Testis (tissue), 2 donors: Measurements from ENCODE around the gene DNAJC4.

ENCODE experiments used
- POLR2A ChIP-seq: fragments of 450-650 bp; IDR thresholded peaks from one replicate; pipeline ENCODE4 v1.6.1; 2017; ENCODE audit warnings: antibody characterized with exemption, mild to moderate bottlenecking, moderate library complexity
- TF ChIP-seq, protein P1 (sequence below), 3 experiments: fragments of 450-650 bp in 2 of 3; fragments of 200-600 bp in 1 of 3; sonication (generic) in 1 of 3; IDR thresholded peaks; one replicate each; pipeline ENCODE4 v1.5.1; 2016 to 2019; ENCODE audit warnings: antibody characterized with exemption in 3 of 3, mild to moderate bottlenecking in 2 of 3, moderate library complexity in 1 of 3

DNA sequence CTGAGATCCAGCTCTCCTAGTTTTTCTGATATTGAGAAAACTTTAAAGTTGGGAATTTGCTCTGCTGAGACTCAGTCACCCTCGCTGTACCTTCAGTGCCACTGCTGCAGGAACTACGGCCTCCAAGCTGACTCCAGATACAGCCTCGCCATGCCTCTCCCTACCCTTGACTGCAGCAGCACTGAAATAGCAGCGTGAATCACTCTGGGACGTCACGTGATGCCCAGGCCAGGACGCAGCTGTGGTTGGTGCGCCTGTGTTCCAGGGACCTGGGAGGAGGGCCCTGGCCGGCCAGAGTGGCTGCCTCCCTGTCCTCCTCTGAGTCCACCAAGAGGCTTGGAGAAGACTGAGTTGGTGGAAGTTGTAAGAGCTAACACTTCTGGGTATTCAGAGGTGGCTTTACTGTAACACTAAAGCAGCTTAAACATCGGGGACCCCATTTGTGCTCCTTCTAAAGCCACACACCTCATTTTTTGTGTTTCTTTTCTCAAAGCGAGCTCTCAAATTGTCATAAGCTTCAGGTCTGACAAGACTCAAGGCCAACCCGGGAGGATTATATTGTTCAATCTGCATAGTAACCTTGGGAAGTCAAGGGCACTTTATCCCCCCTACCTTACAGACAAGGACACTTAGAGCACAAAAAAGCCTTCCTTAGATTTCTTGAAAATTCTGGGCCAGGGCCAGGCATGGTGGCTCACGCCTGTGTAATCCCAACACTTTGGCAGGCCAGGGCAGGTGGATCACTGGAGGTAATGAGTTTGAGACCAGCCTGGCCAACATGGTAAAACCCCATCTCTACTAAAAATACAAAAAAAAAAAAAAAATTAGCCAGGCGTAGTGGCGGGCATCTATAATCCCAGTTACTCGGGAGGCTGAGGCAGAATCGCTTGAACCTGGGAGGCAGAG is 48.6 kb upstream of the DNAJC4 start:
- TF ChIP-seq, protein P1, sequence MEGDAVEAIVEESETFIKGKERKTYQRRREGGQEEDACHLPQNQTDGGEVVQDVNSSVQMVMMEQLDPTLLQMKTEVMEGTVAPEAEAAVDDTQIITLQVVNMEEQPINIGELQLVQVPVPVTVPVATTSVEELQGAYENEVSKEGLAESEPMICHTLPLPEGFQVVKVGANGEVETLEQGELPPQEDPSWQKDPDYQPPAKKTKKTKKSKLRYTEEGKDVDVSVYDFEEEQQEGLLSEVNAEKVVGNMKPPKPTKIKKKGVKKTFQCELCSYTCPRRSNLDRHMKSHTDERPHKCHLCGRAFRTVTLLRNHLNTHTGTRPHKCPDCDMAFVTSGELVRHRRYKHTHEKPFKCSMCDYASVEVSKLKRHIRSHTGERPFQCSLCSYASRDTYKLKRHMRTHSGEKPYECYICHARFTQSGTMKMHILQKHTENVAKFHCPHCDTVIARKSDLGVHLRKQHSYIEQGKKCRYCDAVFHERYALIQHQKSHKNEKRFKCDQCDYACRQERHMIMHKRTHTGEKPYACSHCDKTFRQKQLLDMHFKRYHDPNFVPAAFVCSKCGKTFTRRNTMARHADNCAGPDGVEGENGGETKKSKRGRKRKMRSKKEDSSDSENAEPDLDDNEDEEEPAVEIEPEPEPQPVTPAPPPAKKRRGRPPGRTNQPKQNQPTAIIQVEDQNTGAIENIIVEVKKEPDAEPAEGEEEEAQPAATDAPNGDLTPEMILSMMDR (IDR thresholded peaks at IDR 0.05), result no peak
- TF ChIP-seq POLR2A, result peak; percentile 71
